Activated CD4-positive, alpha-beta T cell treated with anti-CD3 and anti-CD28 coated beads, Interleukin-2, amount 50 U/mL, for 1 hour (primary cell): ENCODE data around the gene MAGOH.
"Not testable (repeated sequence)": the region's sequence is repeated elsewhere in the genome, so short reads cannot be mapped to it uniquely, and the experiment has no call there.

Experiments
- DNase-seq: peaks from one replicate; pipeline ENCODE4 v3.0.0-alpha.2; 2020

MAGOH gene

GRCh38 chr1:53238197-53239155 lies at the start of gene MAGOH:
Gene MAGOH, minus strand, starts transcription at chr1:53238518. Its CDS starts 70 bp downstream, at chr1:53238448.
- peak; percentile 93 for DNase-seq

DNA sequence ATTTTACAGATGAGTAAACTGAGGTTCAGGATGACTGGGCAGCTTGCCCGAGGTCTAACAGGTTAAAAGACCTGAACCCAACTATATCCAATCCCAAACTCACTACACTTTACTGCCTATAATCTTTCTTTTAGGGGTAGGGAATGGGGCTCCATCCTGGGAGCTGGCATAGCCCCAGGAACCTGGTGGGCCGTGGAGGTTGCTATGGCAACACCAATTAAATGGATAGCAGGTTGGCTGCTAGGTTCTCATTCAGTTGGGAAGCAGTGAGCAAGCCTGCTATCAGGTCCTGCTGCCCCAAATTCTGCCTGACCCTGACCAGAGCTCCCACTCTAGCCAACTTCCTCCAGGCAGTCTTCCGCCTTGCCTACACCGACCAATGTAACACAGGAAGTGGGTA lies 48.6 kb upstream of the MAGOH start:
- no peak for DNase-seq

GRCh38 chr1:53285969-53286760 lies 47.8 kb upstream of the MAGOH start:
- DNase-seq: no peak

- DNase-seq: no peak
Measured at GRCh38 chr1:53285546-53285945, 47.2 kb upstream of the MAGOH start.

GRCh38 chr1:53284224-53285020 lies 46.1 kb upstream of the MAGOH start:
- no peak for DNase-seq

GRCh38 chr1:53283156-53283555 lies 44.8 kb upstream of the MAGOH start:
- not testable (repeated sequence) for DNase-seq

GRCh38 chr1:53281133-53281532 lies 42.8 kb upstream of the MAGOH start:
- no peak for DNase-seq

- DNase-seq: no peak
Measured at GRCh38 chr1:53280496-53280895, 42.2 kb upstream of the MAGOH start.

- DNase-seq: no peak
Measured at GRCh38 chr1:53279296-53280200, 41.2 kb upstream of the MAGOH start.

GRCh38 chr1:53278298-53278725 lies 40.0 kb upstream of the MAGOH start:
- peak; percentile 76 for DNase-seq

- DNase-seq: no peak
Measured at GRCh38 chr1:53277326-53277725, 39.0 kb upstream of the MAGOH start.

- DNase-seq: no peak
Measured at GRCh38 chr1:53276902-53277281, 38.6 kb upstream of the MAGOH start.

GRCh38 chr1:53276153-53276901 lies 38.0 kb upstream of the MAGOH start:
- DNase-seq: no peak

DNA sequence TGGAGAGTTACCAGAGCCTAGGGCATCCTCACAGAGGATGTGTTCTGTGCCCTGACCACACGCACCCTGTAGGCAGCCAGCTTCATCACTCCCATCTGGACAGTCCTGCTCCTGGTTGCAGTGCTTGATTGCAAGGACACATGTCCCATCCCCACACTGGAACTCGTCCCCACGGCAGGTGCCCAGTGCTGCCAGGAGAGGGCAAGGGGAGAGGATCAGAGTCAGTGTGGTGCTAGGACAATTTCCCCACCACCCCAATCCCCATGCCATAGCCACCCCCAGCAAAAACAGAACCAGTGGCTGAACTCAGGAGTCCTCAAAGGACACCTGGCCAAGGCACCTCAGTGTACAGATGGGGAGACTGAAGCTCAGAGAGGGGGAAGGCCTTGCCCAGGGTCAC lies 37.2 kb upstream of the MAGOH start:
- DNase-seq: no peak

DNA sequence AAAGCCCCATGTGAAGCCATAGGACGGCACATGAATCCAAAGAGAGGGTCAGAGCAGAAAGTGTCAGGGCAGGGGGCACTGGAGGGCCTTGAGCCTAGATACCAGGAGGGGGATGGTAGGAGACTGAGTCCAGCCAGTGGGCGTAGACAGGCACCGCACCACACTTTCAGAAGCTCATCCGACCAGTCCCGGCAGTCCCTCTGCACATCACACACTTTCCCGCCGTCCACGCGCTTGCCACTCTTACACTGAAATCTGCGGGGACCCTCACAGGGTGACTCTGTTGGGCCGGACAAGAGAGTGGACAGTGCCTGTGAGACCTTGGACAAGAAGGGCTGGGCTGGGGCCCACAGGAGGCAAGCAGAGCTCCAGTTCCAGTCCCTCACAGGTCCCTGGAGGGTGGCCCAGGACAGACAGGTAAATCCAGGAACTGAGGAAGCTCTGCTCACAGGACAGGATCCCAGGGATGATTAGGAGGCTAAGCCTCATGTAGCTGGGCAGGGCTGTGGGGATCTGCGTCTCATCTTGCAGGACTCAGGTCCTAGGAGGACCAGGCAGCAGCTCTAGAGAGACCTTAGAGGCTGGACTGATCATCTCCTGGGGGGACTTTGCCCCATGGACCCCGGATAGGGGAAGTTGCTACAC lies 36.3 kb upstream of the MAGOH start:
- no peak for DNase-seq

- DNase-seq: no peak
Measured at GRCh38 chr1:53274026-53274425, 35.7 kb upstream of the MAGOH start.

- no peak for DNase-seq
Measured at GRCh38 chr1:53273526-53273925, 35.2 kb upstream of the MAGOH start.

- DNase-seq: no peak
Measured at GRCh38 chr1:53272349-53272748, 34.0 kb upstream of the MAGOH start.

DNA sequence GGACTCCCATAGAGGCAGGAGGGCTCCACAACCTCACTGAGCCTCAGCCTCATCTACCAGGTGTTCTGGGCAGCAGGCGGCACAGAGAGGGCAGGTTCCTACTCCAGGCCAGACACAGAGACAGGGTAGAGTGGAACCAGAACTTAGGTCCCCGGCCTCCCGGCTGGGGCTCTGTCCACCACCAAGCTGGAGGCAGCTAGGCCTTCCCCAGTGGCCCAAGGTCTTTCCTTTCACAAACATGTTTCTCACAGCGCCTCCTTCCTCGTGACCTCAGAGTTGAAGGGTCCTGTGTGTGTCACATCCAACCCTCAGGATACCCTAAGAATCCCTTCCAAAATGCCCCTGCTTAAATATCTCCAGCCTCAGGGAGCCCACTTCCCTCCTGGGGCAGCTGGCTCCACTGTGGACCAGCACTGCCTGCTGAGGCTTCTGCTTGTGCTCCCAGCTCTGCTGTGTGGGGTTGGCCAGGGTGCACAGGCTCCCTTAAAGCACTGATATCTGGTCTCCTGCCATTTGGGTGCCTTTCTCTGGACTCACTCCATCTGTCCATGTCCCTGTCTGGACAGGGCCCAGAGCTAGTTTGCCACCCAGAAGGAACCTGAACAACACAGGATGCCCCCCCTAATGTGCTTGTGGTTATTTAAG lies 33.2 kb upstream of the MAGOH start:
- DNase-seq: no peak

DNA sequence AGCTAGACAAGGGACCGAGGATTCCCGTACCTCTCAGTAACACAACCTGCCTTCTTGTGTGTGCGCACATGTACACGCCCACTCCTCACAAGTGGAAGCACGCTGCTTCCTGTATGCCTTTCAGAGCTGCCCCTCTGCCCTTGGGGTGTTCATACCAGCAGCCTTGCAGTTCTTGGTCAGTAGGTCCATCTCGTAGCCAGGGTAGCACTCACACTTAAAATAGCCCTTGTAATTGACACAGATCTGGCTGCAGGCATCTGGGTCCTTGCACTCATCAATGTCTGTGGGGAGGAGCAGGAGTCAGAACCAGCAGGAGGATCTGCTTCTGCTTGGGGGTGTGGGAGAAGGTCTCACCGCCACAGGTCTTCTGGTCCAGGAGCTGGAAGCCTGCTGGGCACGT lies 32.6 kb upstream of the MAGOH start:
- no peak for DNase-seq
